ENCODE data around the gene TAF5L.
A peak's percentile ranks its signal among the peaks of the same experiment; 100 is the strongest.
"Not testable (repeated sequence)": the region's sequence is repeated elsewhere in the genome, so short reads cannot be mapped to it uniquely, and the experiment has no call there.

The TAF5L gene

GRCh38 chr1:229599218-229599954 lies 26.5 kb downstream of the TAF5L start:
- DNase-seq = no peak

- no peak for DNase-seq
These were observed 28.0 kb downstream of the TAF5L start for GRCh38 chr1:229597877-229598276.

GRCh38 chr1:229596925-229597699 lies 28.8 kb downstream of the TAF5L start:
- no peak for DNase-seq

- not testable (repeated sequence) for DNase-seq
These were observed 30.0 kb downstream of the TAF5L start for GRCh38 chr1:229595876-229596275.

- DNase-seq = no peak
These were observed 31.5 kb downstream of the TAF5L start for GRCh38 chr1:229594227-229595008.

GRCh38 chr1:229593800-229594199 lies 32.1 kb downstream of the TAF5L start:
- DNase-seq = no peak

GRCh38 chr1:229590119-229590518 lies 35.8 kb downstream of the TAF5L start:
- no peak for DNase-seq

- no peak for DNase-seq
These were observed 40.6 kb downstream of the TAF5L start for GRCh38 chr1:229585338-229585737.

GRCh38 chr1:229582715-229583114 lies 43.2 kb downstream of the TAF5L start:
- DNase-seq = no peak

GRCh38 chr1:229582011-229582694 lies 43.8 kb downstream of the TAF5L start:
- no peak for DNase-seq

- no peak for DNase-seq
These were observed 44.4 kb downstream of the TAF5L start for GRCh38 chr1:229581485-229581884.

GRCh38 chr1:229579059-229579673 lies 46.8 kb downstream of the TAF5L start:
- DNase-seq = peak; percentile 59

- no peak for DNase-seq
These were observed 47.5 kb downstream of the TAF5L start for GRCh38 chr1:229578168-229579058.

GRCh38 chr1:229574679-229575442 lies 51.1 kb downstream of the TAF5L start:
- no peak for DNase-seq

GRCh38 chr1:229572286-229572685 lies 53.6 kb downstream of the TAF5L start:
- no peak for DNase-seq

- no peak for DNase-seq
These were observed 54.9 kb downstream of the TAF5L start for GRCh38 chr1:229570891-229571516.

GRCh38 chr1:229570305-229570704 lies 55.6 kb downstream of the TAF5L start:
- no peak for DNase-seq

GRCh38 chr1:229567109-229567868 lies 58.6 kb downstream of the TAF5L start:
- no peak for DNase-seq

GRCh38 chr1:229563701-229564100 lies 62.2 kb downstream of the TAF5L start:
- no peak for DNase-seq
